GM12801 (cell line): ENCODE data around the gene NOSTRIN.

Experiments used
- CTCF ChIP-seq: IDR thresholded peaks from one replicate; pipeline ENCODE4 v1.5.1; 2011; ENCODE audit warnings: control low read depth; ENCODE audit not compliant: insufficient read length; ENCODE audit errors: extremely low read depth

The NOSTRIN gene

GRCh38 chr2:168912466-168912865 lies 110.0 kb downstream of the NOSTRIN start:
- no peak for TF ChIP-seq CTCF

GRCh38 chr2:168912901-168913369 lies 110.5 kb downstream of the NOSTRIN start:
- TF ChIP-seq CTCF = no peak

- TF ChIP-seq CTCF = no peak
Measured at GRCh38 chr2:168913495-168913894, 111.1 kb downstream of the NOSTRIN start.
